Activated naive CD8-positive, alpha-beta T cell treated with anti-CD3 and anti-CD28 coated beads, Interleukin-2, amount 50 U/mL, for 16 hours (primary cell): ENCODE measurements around the gene COG2.
"Not testable (repeated sequence)": the region's sequence is repeated elsewhere in the genome, so short reads cannot be mapped to it uniquely, and the experiment has no call there.

Experiments
- DNase-seq: peaks from one replicate; pipeline ENCODE4 v3.0.0-alpha.2; 2020; ENCODE audit warnings: low read depth, low spot score

Gene COG2

GRCh38 chr1:230669543-230669942 is 27.3 kb downstream of the COG2 start:
- DNase-seq, result no peak

GRCh38 chr1:230674581-230674980 is 32.3 kb downstream of the COG2 start:
- DNase-seq, result no peak

DNA sequence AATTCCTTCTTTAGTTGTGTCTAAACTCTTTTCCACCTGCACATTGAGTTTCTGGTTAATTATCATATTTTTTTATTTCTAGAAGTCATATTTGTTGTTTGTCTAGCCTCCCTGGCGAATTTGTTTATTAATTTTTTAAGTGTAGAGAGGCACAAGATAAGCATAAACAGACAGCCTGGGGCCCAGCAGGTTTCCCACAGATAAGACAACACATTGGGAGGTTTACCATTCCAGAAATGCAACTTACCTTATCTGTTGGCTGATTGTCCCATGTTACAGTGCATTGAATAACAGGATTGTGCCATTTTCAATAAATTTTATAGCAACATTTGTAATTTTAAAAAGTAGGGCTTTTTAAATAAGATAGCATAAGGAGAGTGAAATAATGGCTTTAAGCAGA is 34.9 kb downstream of the COG2 start:
- DNase-seq, result no peak

GRCh38 chr1:230679192-230679591 is 36.9 kb downstream of the COG2 start:
- DNase-seq, result no peak

GRCh38 chr1:230679825-230680224 is 37.5 kb downstream of the COG2 start:
- DNase-seq, result no peak

DNA sequence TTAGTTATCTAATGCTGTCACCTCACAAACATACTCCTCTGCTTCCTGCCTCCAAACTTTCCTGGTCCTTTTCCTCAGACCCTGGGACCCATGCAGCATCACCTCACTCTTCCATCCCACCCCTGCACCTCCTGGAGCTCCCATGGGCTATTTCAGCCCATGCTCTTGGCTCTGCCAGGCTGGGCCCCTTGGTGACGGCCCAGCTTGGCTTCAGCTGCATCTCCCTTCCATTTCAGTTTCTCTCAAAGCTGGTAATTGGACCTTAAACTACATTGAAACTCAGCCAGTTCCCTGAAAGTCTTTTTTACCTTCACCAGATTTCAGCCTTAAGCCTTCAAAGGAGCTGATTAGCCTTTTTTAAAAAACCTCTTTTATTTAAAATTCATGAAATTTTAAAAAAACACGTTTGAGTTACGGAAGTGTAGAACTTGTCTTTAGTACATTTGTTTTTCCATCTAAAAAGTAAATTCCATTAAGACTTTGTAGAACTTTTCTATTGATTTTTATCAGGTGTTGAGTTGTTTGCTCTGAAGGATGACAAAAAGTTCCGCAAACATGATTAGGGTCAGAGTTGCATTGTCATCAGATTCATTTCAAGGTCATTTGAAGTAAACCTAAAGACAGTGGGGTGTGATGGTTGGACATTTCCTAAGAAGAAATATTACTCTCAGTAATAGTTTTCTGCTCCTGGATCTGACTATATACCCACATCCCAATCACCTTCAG is 38.2 kb downstream of the COG2 start:
- no peak for DNase-seq

- DNase-seq, result no peak
These were observed 39.3 kb downstream of the COG2 start for GRCh38 chr1:230681599-230681998.

DNA sequence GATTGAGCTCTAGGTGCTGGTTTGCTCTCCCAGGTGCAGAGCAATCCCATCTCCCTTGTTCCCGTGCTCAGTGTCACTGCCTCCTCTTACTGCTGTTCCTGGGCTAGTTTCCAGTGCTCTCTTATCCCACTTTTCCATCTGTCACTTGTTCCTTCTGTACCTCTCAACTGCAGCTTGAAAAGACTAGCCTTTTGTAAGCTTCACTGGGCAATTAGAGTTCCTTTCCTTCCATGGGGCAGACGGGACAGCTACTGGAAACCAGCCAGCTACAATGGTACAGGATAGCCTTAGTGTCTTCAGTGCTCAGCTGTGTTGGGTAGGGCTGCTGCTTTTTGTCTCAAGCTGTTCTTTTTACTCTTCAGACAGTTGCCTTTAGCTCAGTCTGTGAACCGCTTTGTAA is 40.0 kb downstream of the COG2 start:
- no peak for DNase-seq

GRCh38 chr1:230682882-230683610 is 40.8 kb downstream of the COG2 start:
- no peak for DNase-seq

- DNase-seq, result no peak
These were observed 41.9 kb downstream of the COG2 start for GRCh38 chr1:230684146-230684545.

DNA sequence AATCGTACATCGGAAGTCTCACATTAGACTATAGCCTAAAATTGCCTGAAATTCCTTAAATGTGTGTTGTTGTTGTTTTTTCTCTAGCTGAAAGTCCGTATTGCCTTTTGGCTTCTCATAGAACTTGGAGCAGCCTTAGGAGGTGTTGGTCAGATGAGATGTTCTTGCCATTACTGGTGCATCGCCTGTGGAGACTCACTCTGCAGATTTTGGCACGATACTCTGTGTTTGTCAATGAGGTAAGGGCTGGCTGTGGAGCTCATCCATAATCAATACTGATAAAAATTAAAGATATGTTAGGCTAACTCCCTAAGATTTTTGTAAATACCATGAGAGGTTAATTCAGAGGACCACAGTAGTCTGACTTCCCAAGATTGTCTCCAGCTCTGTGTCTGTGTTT is 42.7 kb downstream of the COG2 start:
- DNase-seq, result no peak

DNA sequence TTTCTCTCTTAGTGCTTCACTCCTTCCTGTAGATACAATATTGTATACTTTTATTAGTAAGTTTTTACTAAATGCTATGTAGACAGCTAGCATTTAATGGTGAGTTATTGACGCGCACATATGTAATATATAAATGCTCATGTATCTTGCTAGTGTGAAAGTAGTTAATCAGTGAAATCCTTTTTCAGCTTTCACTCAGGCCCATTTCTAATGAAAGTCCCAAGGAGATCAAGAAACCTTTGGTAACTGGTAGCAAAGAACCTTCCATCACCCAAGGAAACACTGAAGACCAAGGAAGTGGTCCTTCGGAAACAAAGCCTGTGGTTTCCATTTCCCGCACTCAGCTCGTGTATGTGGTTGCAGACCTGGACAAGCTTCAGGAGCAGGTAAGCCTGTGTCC is 44.5 kb downstream of the COG2 start:
- DNase-seq, result no peak

DNA sequence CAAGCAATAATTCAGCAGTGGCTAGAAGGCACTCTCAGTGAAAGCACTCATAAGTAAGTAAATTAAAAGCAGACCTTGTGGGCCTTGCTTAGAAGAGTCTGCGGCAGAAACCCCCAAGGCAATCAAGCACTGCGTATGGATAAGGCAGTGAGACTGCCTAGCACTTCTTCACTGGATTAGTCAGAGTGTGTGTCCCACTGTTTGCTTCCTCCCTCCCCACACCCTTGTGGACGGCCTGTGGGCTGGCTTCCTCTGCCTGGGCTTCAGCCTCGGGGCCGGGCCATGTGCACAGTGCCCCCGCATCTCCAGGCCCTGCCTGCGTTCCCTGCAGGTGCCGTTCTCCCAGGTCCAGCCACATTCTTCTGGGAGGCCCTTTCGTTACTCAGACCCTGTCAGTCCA is 47.8 kb downstream of the COG2 start:
- no peak for DNase-seq

DNA sequence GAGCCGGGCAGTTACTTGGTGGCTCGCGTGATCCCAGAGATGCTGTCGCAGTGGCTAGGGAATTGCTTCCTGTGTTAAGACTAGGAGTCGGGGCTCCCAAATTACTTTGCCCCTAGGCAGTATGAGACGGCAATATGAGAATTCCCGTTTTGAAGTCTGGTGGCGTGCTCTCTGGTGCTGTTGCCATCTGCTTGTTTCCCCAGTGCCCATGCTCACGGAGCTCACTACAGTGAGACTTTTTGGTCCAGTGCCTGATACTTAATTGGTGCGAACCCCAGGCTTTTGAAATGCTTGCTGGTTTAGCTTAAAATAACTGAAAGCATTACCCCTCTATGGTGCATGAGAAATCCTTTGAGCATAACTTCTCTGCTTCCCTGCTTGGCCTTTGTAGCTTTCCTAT is 49.3 kb downstream of the COG2 start:
- no peak for DNase-seq

DNA sequence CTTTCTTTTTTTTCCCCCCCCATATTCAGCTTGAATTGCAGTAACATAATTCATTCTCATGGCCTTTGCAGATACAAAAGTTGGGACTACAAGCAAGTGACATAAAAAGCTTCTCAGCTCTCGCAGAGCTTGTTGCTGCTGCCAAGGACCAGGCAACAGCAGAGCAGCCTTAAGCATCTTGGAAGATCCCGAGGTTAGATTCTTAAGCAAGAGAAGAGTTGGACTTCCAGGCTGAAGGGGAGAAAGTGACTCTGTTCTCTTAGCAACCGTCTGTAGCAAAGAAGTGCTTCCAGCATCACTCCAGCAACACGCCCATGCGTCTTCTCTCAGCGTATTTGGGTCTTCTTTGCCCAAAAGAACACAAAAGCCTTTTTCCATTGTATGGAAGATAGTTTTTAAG is 50.9 kb downstream of the COG2 start:
- no peak for DNase-seq

GRCh38 chr1:230693777-230694176 is 51.5 kb downstream of the COG2 start:
- no peak for DNase-seq

- DNase-seq, result no peak
These were observed 52.2 kb downstream of the COG2 start for GRCh38 chr1:230694464-230694863.

DNA sequence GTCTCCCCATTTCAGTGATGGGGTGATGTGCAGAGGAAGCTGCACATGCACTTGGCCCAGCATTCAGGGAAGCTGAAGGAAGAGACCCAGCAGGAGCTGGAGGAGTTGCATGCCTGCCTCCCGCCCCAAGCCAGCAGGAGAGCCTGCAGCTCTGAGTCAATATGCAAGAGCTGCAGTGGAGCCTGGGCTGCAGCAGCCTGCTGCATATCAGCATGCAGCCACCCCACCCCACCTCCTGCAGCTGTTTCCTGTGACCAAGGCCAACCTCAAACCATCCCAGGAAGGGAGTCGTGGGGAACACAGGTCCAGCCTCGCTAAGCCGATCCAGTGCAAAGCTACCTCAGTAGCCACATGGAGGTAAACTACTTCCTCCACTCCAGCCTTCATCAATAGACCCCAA is 52.7 kb downstream of the COG2 start:
- DNase-seq, result no peak

DNA sequence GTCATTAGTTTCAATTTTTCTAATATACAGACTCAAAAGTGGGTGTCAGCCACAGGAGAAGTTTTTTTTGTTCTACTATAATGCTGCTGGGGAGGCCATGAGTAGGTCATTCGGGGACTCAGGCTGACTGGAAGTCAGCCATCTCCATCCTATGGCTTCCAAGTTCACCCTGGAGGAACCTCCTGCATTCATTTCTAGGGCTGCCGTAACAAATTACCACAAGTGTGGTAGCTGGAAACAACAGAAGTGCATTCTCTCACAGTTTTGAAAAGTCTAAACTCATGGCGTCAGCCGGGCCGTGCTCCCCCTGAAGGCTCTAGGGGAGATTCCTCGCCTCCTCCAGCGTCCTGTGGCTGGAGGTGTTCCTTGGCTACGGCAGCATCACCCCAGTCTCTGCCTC is 53.9 kb downstream of the COG2 start:
- DNase-seq, result no peak

GRCh38 chr1:230696722-230697437 is 54.6 kb downstream of the COG2 start:
- DNase-seq, result no peak

- DNase-seq, result no peak
These were observed 55.8 kb downstream of the COG2 start for GRCh38 chr1:230698130-230698529.

DNA sequence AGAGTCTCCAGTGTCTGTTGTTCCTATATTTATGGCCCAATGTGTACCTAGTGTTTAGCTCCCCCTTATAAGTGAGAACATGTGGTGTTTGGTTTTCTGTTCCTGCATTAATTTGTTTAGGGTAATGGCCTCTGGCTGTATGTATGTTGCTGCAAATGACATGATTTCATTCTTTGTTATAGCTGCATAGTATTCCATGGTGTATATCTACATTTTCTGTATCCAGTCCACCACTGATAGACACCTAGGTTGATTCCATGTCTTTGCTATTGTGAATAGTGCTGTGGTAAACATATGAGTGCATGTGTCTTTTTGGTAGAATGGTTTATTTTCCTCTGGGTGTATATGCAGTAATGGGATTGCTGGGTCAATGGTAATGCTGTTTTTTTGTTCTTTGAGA is 56.7 kb downstream of the COG2 start:
- not testable (repeated sequence) for DNase-seq

GRCh38 chr1:230699716-230700115 is 57.4 kb downstream of the COG2 start:
- no peak for DNase-seq
